ENCODE results near the gene LSAMP. TPM values are rescaled to one million over a fixed set of nuclear protein-coding genes. Genes with fewer than 3 reads are reported as not detected.

The LSAMP gene
- total and polyA plus RNA-seq, 2 experiments from 2014 or later: 2.0 to 2.9 TPM

DNA sequence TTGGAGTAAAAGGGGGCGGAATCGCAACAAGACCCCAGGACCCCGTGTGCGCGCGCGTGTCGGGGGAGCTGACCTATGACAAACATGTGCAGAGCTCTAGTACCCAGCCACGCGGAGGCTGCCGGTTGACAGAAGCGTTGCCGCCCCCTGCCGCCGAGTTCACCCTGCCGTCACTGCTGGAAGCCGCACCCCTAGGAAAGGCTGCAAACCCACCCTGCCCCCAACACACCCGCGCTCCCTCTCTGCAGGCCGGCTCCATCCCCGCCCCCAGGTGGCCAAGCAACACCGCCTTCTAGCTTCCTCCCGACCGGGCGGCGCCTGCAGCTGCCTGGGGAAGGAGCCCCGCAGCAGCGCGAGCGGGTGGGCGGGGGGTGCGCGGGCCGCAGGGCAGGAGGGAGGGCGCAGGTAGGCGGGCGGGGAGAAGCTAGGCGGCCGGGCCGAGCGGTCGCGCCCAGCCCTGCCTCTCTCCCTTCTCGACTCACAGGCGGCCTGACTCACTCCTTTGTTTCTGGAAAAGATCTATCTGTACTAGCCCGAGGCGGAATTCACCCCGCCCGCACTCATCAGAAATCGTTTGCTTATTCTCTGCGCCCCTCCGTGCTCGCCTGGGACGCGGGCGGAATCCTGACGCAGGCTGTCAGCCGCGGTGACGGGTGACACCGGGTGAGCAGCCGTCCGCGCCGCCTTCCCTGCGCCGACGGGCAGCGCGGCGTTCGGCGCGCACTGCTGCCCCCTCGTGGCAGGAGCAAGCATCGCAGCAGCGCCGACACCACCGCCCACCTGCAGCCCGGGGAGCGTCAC lies 661.1 kb downstream of the LSAMP start:
- no peaks in the 10 kb centered on the region for H3K36me3 Mint-ChIP-seq (ENCODE audit: low read depth)
- H3K27ac Mint-ChIP-seq: no peak overlapping the region; the same call in 1 of the 2 replicates
- Histone ChIP-seq H4K20me1 (replicated peaks; ENCODE audit: insufficient read depth) (no peaks in the 10 kb centered on the region), H3K27me3 (ENCODE audit: insufficient read depth) (no peaks in the 10 kb centered on the region), H3K27ac (ENCODE audit: low read depth) (no peak overlapping the region), H3K4me1 (ENCODE audit: insufficient read depth) (peaks cover 15% of the 10 kb centered on the region), H3K4me2 (peak overlapping the region; percentile 83), H3K9me2 (ENCODE audit: insufficient read depth) (no peaks in the 10 kb centered on the region), H3K36me3 (ENCODE audit: insufficient read depth) (no peaks in the 10 kb centered on the region), H3K4me3 (peak overlapping the region; percentile 89), H3K79me2 (replicated peaks; ENCODE audit: insufficient read depth) (no peaks in the 10 kb centered on the region), H2AFZ (peak overlapping the region; percentile 97), H3F3A (replicated peaks; ENCODE audit: low read depth) (no peaks in the 10 kb centered on the region)
- H3K4me3 Mint-ChIP-seq: peak overlapping the region; percentile 80
- TF ChIP-seq EZH2 (IDR thresholded peaks at IDR 0.05; ENCODE audit: low read depth, unreplicated experiment): no peak
- TF ChIP-seq, protein P1, sequence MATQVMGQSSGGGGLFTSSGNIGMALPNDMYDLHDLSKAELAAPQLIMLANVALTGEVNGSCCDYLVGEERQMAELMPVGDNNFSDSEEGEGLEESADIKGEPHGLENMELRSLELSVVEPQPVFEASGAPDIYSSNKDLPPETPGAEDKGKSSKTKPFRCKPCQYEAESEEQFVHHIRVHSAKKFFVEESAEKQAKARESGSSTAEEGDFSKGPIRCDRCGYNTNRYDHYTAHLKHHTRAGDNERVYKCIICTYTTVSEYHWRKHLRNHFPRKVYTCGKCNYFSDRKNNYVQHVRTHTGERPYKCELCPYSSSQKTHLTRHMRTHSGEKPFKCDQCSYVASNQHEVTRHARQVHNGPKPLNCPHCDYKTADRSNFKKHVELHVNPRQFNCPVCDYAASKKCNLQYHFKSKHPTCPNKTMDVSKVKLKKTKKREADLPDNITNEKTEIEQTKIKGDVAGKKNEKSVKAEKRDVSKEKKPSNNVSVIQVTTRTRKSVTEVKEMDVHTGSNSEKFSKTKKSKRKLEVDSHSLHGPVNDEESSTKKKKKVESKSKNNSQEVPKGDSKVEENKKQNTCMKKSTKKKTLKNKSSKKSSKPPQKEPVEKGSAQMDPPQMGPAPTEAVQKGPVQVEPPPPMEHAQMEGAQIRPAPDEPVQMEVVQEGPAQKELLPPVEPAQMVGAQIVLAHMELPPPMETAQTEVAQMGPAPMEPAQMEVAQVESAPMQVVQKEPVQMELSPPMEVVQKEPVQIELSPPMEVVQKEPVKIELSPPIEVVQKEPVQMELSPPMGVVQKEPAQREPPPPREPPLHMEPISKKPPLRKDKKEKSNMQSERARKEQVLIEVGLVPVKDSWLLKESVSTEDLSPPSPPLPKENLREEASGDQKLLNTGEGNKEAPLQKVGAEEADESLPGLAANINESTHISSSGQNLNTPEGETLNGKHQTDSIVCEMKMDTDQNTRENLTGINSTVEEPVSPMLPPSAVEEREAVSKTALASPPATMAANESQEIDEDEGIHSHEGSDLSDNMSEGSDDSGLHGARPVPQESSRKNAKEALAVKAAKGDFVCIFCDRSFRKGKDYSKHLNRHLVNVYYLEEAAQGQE (IDR thresholded peaks at IDR 0.05; ENCODE audit: unreplicated experiment): no peak
- TF ChIP-seq, protein P2, sequence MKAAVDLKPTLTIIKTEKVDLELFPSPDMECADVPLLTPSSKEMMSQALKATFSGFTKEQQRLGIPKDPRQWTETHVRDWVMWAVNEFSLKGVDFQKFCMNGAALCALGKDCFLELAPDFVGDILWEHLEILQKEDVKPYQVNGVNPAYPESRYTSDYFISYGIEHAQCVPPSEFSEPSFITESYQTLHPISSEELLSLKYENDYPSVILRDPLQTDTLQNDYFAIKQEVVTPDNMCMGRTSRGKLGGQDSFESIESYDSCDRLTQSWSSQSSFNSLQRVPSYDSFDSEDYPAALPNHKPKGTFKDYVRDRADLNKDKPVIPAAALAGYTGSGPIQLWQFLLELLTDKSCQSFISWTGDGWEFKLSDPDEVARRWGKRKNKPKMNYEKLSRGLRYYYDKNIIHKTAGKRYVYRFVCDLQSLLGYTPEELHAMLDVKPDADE (IDR thresholded peaks at IDR 0.05): no peak
- TF ChIP-seq CREB1 (CRISPR knock-in tag; IDR thresholded peaks at IDR 0.05; ENCODE audit: low read depth): peak; percentile 84
- TF ChIP-seq CTCF (conservative IDR thresholded peaks at IDR 0.05; ENCODE audit: low read depth in 2 of 2): peak; percentile 87 to 96
- TF ChIP-seq ZNF331 (CRISPR knock-in tag; IDR thresholded peaks at IDR 0.05; ENCODE audit: low read depth): no peak
- TF ChIP-seq ZNF114 (CRISPR knock-in tag; IDR thresholded peaks at IDR 0.05): no peak
- TF ChIP-seq ZNF462 (CRISPR knock-in tag; IDR thresholded peaks at IDR 0.05): no peak
- TF ChIP-seq NANOG (IDR thresholded peaks at IDR 0.05; ENCODE audit: borderline replicate concordance): 0 out of 2 replicates have a peak, but pooled peaks have one; percentile 37
- no peak for TF ChIP-seq STAT1 (IDR thresholded peaks at IDR 0.05; ENCODE audit: unreplicated experiment)
- TF ChIP-seq EZH2phosphoT487 (IDR thresholded peaks at IDR 0.05; ENCODE audit: unreplicated experiment): no peak
- no peak for TF ChIP-seq POLR2AphosphoS5 (IDR thresholded peaks at IDR 0.05; ENCODE audit: low read depth)
- no peak for TF ChIP-seq JUNB (IDR thresholded peaks at IDR 0.05; ENCODE audit: unreplicated experiment)
- H3K27me3 Mint-ChIP-seq (ENCODE audit: insufficient read depth, low read depth, poor library complexity): peaks cover 5% of the 10 kb centered on the region
- H3K4me1 Mint-ChIP-seq: peaks cover 9% of the 10 kb centered on the region
- peak; percentile 92 for DNase-seq (ENCODE audit: low spot score)
- ATAC-seq: peak; percentile 89
- no peaks in the 10 kb centered on the region for H3K9me3 Mint-ChIP-seq
